ENCODE results near the gene WTAP.
"Not testable (repeated sequence)": the region's sequence is repeated elsewhere in the genome, so short reads cannot be mapped to it uniquely, and the experiment has no call there.

WTAP gene

DNA sequence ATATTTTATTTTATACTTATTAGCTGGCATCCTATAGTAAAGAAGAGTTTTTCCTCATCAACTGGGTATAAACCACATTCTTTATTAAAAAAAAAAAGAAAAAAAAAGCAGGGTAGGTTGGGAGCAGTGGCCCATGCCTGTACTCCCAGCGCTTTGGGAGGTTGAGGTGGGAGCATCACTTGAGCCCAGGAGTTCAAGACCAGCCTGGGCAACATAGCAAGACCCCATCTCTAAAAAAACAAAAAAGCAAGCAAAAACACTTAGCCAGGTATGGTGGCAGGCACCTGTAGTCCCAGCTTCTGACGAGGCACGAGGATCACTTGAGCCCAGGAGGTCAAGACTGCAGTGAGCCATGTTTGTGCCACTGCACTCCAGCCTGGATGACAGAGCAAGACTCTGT lies 5.3 kb upstream of the WTAP start:
- peaks cover 15% of the 10 kb centered on the region for H3K4me1 ChIP-seq (ENCODE audit: control insufficient read depth, insufficient read depth, low read length)
- not testable (repeated sequence) for H3K4me2 ChIP-seq (ENCODE audit: low read length); H3K27me3 ChIP-seq (ENCODE audit: control insufficient read depth, insufficient read depth, low read length); H3K36me3 ChIP-seq (ENCODE audit: insufficient read depth, low read length); H3K9me3 ChIP-seq (replicated peaks; ENCODE audit: low read length); H3K4me3 ChIP-seq (ENCODE audit: low read length); H3K9ac ChIP-seq (ENCODE audit: low read depth, low read length)

DNA sequence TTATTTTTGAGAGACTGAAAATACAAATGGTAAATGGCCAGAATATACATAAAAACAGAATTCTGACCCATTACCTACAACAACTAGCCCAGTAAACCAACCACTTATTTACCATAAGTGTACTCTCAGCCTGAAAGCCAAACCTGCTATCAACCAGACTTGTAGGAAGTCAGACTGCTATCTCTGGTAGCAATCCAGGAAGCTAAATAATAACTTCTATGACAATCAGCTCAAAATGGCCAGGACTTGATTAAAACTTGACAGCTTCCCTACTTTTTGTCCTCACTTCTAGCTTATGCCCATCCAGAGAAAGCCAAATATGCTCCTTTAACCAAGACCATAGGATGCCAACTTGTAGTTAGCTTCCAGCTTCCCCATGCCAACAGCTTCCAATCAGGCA lies 4.7 kb upstream of the WTAP start:
- Histone ChIP-seq H3K9ac (ENCODE audit: low read depth, low read length) (no peak overlapping the region), H3K9me3 (replicated peaks; ENCODE audit: low read length) (no peaks in the 10 kb centered on the region), H3K4me3 (ENCODE audit: low read length) (no peak overlapping the region), H3K27me3 (ENCODE audit: control insufficient read depth, insufficient read depth, low read length) (no peaks in the 10 kb centered on the region), H3K4me1 (ENCODE audit: control insufficient read depth, insufficient read depth, low read length) (peaks cover 8% of the 10 kb centered on the region), H3K36me3 (ENCODE audit: insufficient read depth, low read length) (no peaks in the 10 kb centered on the region), H3K4me2 (ENCODE audit: low read length) (no peak overlapping the region)

DNA sequence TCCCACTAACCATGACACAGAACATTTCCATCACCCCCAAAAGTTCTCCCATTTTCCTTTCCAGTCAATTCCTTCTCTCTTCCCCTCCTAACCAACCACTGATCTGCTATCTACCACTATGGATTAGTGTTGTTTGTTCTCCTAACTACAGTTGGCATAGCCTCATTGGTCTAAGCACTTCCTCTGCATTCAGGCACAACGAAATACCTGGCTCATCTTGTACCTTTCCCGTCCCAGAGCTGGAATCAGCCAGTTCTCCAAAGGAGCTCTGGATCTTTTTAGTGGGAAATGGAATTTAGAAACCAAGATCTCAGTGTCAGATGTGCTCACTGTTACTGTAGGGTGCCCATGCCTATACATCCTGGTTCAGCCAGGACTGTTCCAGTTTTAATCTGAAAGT lies 4.0 kb upstream of the WTAP start:
- Histone ChIP-seq H3K27me3 (ENCODE audit: control insufficient read depth, insufficient read depth, low read length) (no peaks in the 10 kb centered on the region), H3K36me3 (ENCODE audit: insufficient read depth, low read length) (no peaks in the 10 kb centered on the region), H3K4me1 (ENCODE audit: control insufficient read depth, insufficient read depth, low read length) (peaks cover 4% of the 10 kb centered on the region), H3K9me3 (replicated peaks; ENCODE audit: low read length) (no peaks in the 10 kb centered on the region), H3K4me3 (ENCODE audit: low read length) (no peak overlapping the region), H3K9ac (ENCODE audit: low read depth, low read length) (no peak overlapping the region), H3K4me2 (ENCODE audit: low read length) (no peak overlapping the region)

DNA sequence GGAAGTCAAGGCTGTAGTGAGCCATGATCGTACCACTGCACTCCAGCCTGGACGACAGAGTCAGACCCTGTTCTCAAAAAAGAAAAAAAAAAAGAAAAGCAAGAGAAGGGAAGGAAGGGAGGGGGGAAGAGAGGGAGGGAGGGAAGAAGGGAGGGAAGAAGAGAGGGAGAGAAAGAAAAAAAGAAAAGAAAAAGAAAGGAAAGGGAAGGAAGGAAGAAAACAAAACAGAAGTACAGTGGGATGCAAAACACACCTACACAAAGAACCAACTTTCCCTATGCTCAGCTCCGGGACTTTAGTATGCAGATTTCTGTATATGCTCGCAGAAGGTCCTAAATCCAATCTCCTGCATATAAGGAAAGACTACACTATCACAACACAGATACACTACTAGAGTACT lies 2.5 kb upstream of the WTAP start:
- H3K9me3 ChIP-seq (replicated peaks; ENCODE audit: low read length) = no peaks in the 10 kb centered on the region
- H3K4me3 ChIP-seq (ENCODE audit: low read length) = no peak overlapping the region
- H3K27me3 ChIP-seq (ENCODE audit: control insufficient read depth, insufficient read depth, low read length) = no peaks in the 10 kb centered on the region
- no peaks in the 10 kb centered on the region for H3K36me3 ChIP-seq (ENCODE audit: insufficient read depth, low read length)
- H3K4me1 ChIP-seq (ENCODE audit: control insufficient read depth, insufficient read depth, low read length) = peaks cover 9% of the 10 kb centered on the region
- no peak overlapping the region for H3K9ac ChIP-seq (ENCODE audit: low read depth, low read length)
- no peak overlapping the region for H3K4me2 ChIP-seq (ENCODE audit: low read length)

DNA sequence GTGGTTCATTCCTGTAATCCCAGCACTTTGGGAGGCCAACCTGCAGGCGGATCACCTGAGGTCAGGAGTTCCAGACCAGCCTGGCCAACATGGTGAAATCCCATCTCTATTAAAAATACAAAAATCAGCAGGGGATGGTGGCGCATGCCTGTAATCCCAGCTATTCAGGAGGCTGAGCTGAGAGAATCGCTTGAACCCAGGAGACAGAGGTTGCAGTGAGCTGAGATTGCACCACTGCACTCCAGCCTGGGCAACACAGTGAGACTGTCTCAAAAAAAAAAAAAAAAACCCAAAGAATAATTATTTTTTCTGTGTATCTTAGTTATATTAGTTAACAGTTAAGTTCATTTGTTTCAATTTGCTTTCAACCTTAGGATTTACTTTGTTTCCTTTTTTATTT lies 2.1 kb upstream of the WTAP start:
- H3K9ac ChIP-seq (ENCODE audit: low read depth, low read length); H3K36me3 ChIP-seq (ENCODE audit: insufficient read depth, low read length); H3K4me2 ChIP-seq (ENCODE audit: low read length); H3K4me3 ChIP-seq (ENCODE audit: low read length); H3K27me3 ChIP-seq (ENCODE audit: control insufficient read depth, insufficient read depth, low read length); H3K9me3 ChIP-seq (replicated peaks; ENCODE audit: low read length): not testable (repeated sequence)
- peaks cover 13% of the 10 kb centered on the region for H3K4me1 ChIP-seq (ENCODE audit: control insufficient read depth, insufficient read depth, low read length)

DNA sequence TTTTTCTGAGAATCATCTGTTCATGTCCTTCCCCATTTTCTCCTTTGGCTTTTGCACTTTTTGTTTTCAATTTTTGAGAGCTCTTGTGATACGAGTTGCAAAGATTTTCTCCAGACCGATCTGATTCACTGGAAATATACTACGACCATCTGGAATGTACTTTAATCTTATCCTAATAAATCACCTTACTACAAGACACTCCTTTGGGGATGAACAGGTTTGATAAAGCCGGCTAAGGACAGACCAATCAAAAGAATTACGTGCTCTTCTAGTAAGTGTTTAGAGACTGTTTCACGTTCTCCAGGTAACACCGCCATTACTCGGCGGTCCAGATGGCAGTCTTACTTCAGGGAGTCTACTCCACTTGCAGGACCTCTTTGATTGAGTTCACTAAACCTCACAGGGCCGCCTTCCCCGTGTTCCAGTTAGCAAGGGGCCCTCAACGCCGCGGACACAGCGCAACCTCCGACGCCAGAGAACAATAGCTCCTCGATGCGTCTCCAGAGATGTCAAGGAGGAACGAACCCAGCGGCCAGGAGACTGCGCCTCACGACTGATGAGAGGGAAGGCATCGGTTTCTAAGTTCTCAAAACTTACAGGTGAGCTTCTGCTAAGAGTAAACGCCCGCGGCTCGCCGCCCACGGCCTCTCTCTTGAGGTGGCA lies 920 bp upstream of the WTAP start:
- peak overlapping the region; percentile 92 for H3K4me2 ChIP-seq (ENCODE audit: low read length)
- H3K4me3 ChIP-seq (ENCODE audit: low read length) = peak overlapping the region; percentile 99
- peak overlapping the region; percentile 99 for H3K9ac ChIP-seq (ENCODE audit: low read depth, low read length)
- no peaks in the 10 kb centered on the region for H3K36me3 ChIP-seq (ENCODE audit: insufficient read depth, low read length)
- H3K4me1 ChIP-seq (ENCODE audit: control insufficient read depth, insufficient read depth, low read length) = peaks cover 17% of the 10 kb centered on the region
- H3K27me3 ChIP-seq (ENCODE audit: control insufficient read depth, insufficient read depth, low read length) = no peaks in the 10 kb centered on the region
- no peaks in the 10 kb centered on the region for H3K9me3 ChIP-seq (replicated peaks; ENCODE audit: low read length)

DNA sequence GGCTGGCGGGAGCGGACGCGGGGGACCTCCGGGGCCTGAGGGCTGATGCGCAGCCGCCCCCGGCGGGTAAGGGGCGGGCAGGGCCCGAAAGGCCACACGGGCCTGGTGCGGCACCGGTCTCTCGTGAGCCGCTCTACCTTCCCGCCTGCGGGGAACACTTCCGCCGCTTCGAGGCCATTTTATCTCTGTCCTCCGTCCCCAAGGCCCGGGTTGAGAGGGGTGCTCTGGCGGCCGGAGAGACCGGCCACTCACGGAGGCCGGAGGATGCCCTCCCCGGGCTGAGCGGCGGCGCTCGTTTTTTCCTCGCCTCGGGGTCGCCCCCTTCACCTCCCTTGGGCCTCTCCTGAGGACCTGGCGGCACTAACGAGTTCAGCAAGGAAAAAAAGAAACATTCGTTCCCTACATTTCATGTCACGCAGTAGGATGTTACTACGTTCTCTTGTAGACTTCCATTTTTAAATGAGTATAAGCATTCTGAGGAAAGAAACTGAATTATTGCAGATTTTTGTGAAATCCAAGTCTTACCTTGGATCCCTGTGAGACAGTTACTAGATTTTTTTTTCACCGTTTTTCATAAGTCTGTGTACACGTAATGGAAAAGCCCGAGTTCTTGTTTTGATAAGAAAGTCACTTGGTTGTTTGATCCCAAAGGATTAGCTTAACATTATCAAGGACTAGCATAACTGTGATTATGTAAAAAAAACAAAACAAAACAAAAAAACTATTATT lies 575 bp downstream of the WTAP start:
- peaks cover 17% of the 10 kb centered on the region for H3K4me1 ChIP-seq (ENCODE audit: control insufficient read depth, insufficient read depth, low read length)
- no peaks in the 10 kb centered on the region for H3K36me3 ChIP-seq (ENCODE audit: insufficient read depth, low read length)
- no peaks in the 10 kb centered on the region for H3K27me3 ChIP-seq (ENCODE audit: control insufficient read depth, insufficient read depth, low read length)
- H3K9ac ChIP-seq (ENCODE audit: low read depth, low read length) = peak overlapping the region; percentile 94
- no peaks in the 10 kb centered on the region for H3K9me3 ChIP-seq (replicated peaks; ENCODE audit: low read length)
- peak overlapping the region; percentile 82 for H3K4me2 ChIP-seq (ENCODE audit: low read length)
- H3K4me3 ChIP-seq (ENCODE audit: low read length) = peak overlapping the region; percentile 76

DNA sequence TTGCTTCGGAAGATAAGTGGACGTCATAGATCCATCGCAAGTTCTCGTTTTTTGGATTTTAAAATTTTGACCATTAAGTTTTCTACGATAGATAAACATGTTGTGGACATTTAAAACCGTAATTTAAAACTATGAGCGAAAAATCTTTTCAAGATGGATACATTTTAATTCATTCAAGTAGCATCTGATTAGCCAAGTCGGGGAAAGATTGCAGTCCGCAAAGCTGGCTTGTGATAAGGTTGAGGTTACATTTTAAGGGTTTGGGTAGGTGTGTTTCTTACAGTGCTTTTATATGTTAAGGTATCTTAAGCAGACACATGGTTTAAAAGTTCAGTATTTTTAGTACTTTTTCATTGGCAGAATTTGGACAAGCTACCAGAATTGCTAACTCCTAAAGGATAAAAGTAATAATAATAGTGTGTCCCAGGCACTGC lies 1.2 kb downstream of the WTAP start:
- Histone ChIP-seq H3K27me3 (ENCODE audit: control insufficient read depth, insufficient read depth, low read length) (no peaks in the 10 kb centered on the region), H3K4me3 (ENCODE audit: low read length) (peak overlapping the region; percentile 76), H3K4me2 (ENCODE audit: low read length) (peak overlapping the region; percentile 82), H3K9me3 (replicated peaks; ENCODE audit: low read length) (no peaks in the 10 kb centered on the region), H3K36me3 (ENCODE audit: insufficient read depth, low read length) (no peaks in the 10 kb centered on the region), H3K9ac (ENCODE audit: low read depth, low read length) (peak overlapping the region; percentile 94), H3K4me1 (ENCODE audit: control insufficient read depth, insufficient read depth, low read length) (peaks cover 17% of the 10 kb centered on the region)

DNA sequence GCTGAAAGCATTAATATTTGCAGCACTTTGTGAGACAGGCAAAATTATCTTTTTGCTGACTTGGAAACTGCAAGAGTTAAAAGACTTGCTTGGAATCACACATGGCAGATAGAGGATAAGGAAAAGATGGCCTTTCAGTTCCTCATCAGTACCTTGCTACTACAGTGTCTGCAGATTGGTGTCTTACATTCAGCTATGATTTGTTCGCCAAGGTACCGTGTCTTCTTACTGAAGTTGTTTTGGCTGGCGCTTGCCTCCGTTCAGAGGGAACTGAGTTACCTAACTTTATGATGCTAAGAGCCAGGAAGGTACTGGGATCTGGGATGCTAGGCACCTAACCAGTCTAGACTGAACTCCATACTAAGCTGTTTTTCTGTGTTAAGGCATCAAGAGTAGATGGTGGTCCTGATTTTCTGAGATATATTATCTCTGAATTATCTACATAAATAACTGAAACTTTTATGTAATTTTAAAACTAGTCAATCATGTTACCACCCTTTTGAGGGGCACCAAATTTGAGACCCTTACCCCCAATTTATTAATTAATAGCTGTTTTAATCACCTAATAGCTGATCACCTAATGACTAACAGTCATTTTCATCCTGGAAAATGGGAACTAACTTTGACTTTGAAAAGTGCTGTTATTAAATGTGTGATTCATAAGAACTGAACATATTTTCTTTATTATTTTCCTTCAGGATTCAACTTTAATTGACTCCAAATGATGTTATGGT lies 2.5 kb downstream of the WTAP start:
- peaks cover 17% of the 10 kb centered on the region for H3K4me1 ChIP-seq (ENCODE audit: control insufficient read depth, insufficient read depth, low read length)
- H3K4me2 ChIP-seq (ENCODE audit: low read length) = peak overlapping the region; percentile 82
- H3K9me3 ChIP-seq (replicated peaks; ENCODE audit: low read length) = no peaks in the 10 kb centered on the region
- H3K9ac ChIP-seq (ENCODE audit: low read depth, low read length) = peak overlapping the region; percentile 94
- H3K4me3 ChIP-seq (ENCODE audit: low read length) = peak overlapping the region; percentile 76
- no peaks in the 10 kb centered on the region for H3K27me3 ChIP-seq (ENCODE audit: control insufficient read depth, insufficient read depth, low read length)
- H3K36me3 ChIP-seq (ENCODE audit: insufficient read depth, low read length) = peaks cover 3% of the 10 kb centered on the region

DNA sequence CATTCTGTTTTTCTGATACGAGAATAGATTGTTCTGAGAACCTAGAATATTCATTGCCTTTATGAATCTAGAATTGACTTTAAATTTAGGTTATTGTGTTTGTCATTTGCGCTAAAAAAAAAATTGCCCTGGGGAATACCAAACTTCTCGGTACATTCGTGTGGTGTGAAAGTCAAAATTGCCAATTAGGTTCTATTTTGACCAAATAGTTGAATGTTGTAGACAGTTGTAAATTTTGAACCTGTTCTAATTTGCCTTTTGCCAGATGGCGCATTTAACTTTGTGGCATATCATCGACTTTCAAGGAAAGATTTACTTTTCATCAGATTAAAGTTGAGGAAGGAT lies 3.0 kb downstream of the WTAP start:
- H3K4me3 ChIP-seq (ENCODE audit: low read length) = peak overlapping the region; percentile 76
- H3K9me3 ChIP-seq (replicated peaks; ENCODE audit: low read length) = no peaks in the 10 kb centered on the region
- peak overlapping the region; percentile 82 for H3K4me2 ChIP-seq (ENCODE audit: low read length)
- H3K36me3 ChIP-seq (ENCODE audit: insufficient read depth, low read length) = peaks cover 3% of the 10 kb centered on the region
- H3K9ac ChIP-seq (ENCODE audit: low read depth, low read length) = peak overlapping the region; percentile 1
- peaks cover 17% of the 10 kb centered on the region for H3K4me1 ChIP-seq (ENCODE audit: control insufficient read depth, insufficient read depth, low read length)
- no peaks in the 10 kb centered on the region for H3K27me3 ChIP-seq (ENCODE audit: control insufficient read depth, insufficient read depth, low read length)

DNA sequence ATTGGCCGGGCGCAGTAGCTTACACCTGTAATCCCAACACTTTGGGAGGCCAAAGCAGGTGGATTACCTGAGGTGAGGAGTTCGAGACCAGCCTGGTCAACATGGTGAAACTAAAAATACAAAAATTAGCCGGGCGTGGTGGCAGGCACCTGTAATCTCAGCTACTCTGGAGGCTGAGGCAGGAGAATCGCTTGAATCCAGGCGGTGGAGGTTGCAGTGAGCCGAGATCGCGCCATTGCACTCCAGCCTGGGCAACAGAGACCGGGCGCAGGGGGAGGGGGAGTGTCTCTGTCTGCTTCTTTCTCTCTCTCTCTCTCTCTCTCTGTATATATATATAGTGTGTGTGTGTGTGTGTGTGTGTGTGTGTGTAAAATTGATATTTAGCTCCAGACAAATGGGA lies 5.2 kb downstream of the WTAP start:
- peaks cover 13% of the 10 kb centered on the region for H3K4me1 ChIP-seq (ENCODE audit: control insufficient read depth, insufficient read depth, low read length)
- H3K4me3 ChIP-seq (ENCODE audit: low read length); H3K9ac ChIP-seq (ENCODE audit: low read depth, low read length); H3K4me2 ChIP-seq (ENCODE audit: low read length); H3K9me3 ChIP-seq (replicated peaks; ENCODE audit: low read length); H3K27me3 ChIP-seq (ENCODE audit: control insufficient read depth, insufficient read depth, low read length): not testable (repeated sequence)
- H3K36me3 ChIP-seq (ENCODE audit: insufficient read depth, low read length) = peaks cover 11% of the 10 kb centered on the region
